Trophoblast cell (in vitro differentiated cells and primary cell): ENCODE data around the gene SPTLC3.
"Not testable (repeated sequence)": the region's sequence is repeated elsewhere in the genome, so short reads cannot be mapped to it uniquely, and the experiment has no call there.

Experiments
- DNase-seq, 2 donors: peaks; one replicate each; pipeline ENCODE4 v3.0.0-alpha.2; 2016
- H2AFZ ChIP-seq: 2 replicates; pipeline ENCODE4 v1.6.1; 2013; ENCODE audit warnings: low read length, moderate library complexity, mild to moderate bottlenecking; ENCODE audit not compliant: insufficient read depth, poor library complexity
- H2AK5ac ChIP-seq: 2 replicates; pipeline ENCODE4 v1.6.1; 2013; ENCODE audit warnings: mild to moderate bottlenecking, low read length
- H2BK120ac ChIP-seq: 2 replicates; pipeline ENCODE4 v1.6.1; 2013; ENCODE audit warnings: low read length, mild to moderate bottlenecking, moderate library complexity; ENCODE audit not compliant: insufficient read depth, poor library complexity
- H2BK12ac ChIP-seq: 2 replicates; pipeline ENCODE4 v1.6.1; 2013; ENCODE audit warnings: mild to moderate bottlenecking, low read length, moderate library complexity
- H2BK5ac ChIP-seq: 2 replicates; pipeline ENCODE4 v1.6.1; 2013; ENCODE audit warnings: low read length, low read depth, moderate library complexity, mild to moderate bottlenecking; ENCODE audit not compliant: poor library complexity
- H3K14ac ChIP-seq: 2 replicates; pipeline ENCODE4 v1.6.1; 2013; ENCODE audit warnings: mild to moderate bottlenecking, low read length
- H3K18ac ChIP-seq: 2 replicates; pipeline ENCODE4 v1.6.1; 2013; ENCODE audit warnings: mild to moderate bottlenecking, low read length
- H3K23ac ChIP-seq: 2 replicates; pipeline ENCODE4 v1.6.1; 2013; ENCODE audit warnings: low read length
- H3K27ac ChIP-seq: 2 replicates; pipeline ENCODE4 v1.5.1; 2013; ENCODE audit warnings: low read depth, mild to moderate bottlenecking, inconsistent platforms, low read length, moderate library complexity
- H3K27me3 ChIP-seq: 2 replicates; pipeline ENCODE4 v1.6.1; 2013; ENCODE audit warnings: inconsistent platforms, mild to moderate bottlenecking, low read length, moderate library complexity; ENCODE audit not compliant: insufficient read depth
- H3K36me3 ChIP-seq, 2 experiments: 1 replicate in 1 of 2; 2 replicates in 1 of 2; pipeline ENCODE4 v1.6.1; 2013; ENCODE audit warnings: low read length in 2 of 2, mild to moderate bottlenecking in 2 of 2, moderate library complexity in 1 of 2; ENCODE audit not compliant: insufficient read depth in 2 of 2, control insufficient read depth in 1 of 2
- H3K4ac ChIP-seq: 2 replicates; pipeline ENCODE4 v1.6.1; 2013; ENCODE audit warnings: low read depth, mild to moderate bottlenecking, low read length, moderate library complexity
- H3K4me1 ChIP-seq, 2 experiments: 1 replicate in 1 of 2; 2 replicates in 1 of 2; pipeline ENCODE4 v1.6.1; 2013; ENCODE audit warnings: low read length in 2 of 2, mild to moderate bottlenecking in 2 of 2, moderate library complexity in 1 of 2; ENCODE audit not compliant: insufficient read depth in 2 of 2, control insufficient read depth in 1 of 2
- H3K4me2 ChIP-seq: 2 replicates; pipeline ENCODE4 v1.6.1; 2013; ENCODE audit warnings: inconsistent platforms, mild to moderate bottlenecking, low read length, moderate library complexity
- H3K4me3 ChIP-seq: 2 replicates; pipeline ENCODE4 v1.5.1; 2013; ENCODE audit warnings: mild to moderate bottlenecking, low read depth, low read length, inconsistent platforms
- H3K79me1 ChIP-seq: one replicate; pipeline ENCODE4 v1.6.1; 2013; ENCODE audit warnings: low read length
- H3K79me2 ChIP-seq: 2 replicates; pipeline ENCODE4 v1.6.1; 2013; ENCODE audit warnings: low read length, mild to moderate bottlenecking; ENCODE audit not compliant: control insufficient read depth, insufficient read depth, poor library complexity
- H3K9ac ChIP-seq: 2 replicates; pipeline ENCODE4 v1.6.1; 2013; ENCODE audit warnings: mild to moderate bottlenecking, low read length
- H3K9me3 ChIP-seq: 2 replicates; pipeline ENCODE4 v1.6.1; 2013; ENCODE audit warnings: low read depth, mild to moderate bottlenecking, control low read depth, inconsistent platforms, low read length; ENCODE audit not compliant: insufficient read depth
- H4K12ac ChIP-seq: 2 replicates; pipeline ENCODE4 v1.6.1; 2013; ENCODE audit warnings: low read depth, mild to moderate bottlenecking, low read length, moderate library complexity
- H4K8ac ChIP-seq: 2 replicates; pipeline ENCODE4 v1.6.1; 2013; ENCODE audit warnings: low read depth, mild to moderate bottlenecking, low read length, moderate library complexity
- H4K91ac ChIP-seq: one replicate; pipeline ENCODE4 v1.6.1; 2013; ENCODE audit warnings: low read depth, mild to moderate bottlenecking, low read length, moderate library complexity
- WGBS: extraction: QIAGEN DNeasy Blood & Tissue Kit; methylation state at CpG from one replicate; pipeline ENCODE4 v1.1.7; 2013; ENCODE audit warnings: missing lambda C conversion rate; ENCODE audit not compliant: insufficient read length, insufficient coverage; ENCODE audit errors: extremely low coverage; 5-methylcytosine and 5-hydroxymethylcytosine counted together

The SPTLC3 gene

GRCh38 chr20:12979713-12980112, 29.1 kb upstream of the SPTLC3 start:
- not testable (repeated sequence) for H3K79me2 ChIP-seq, H3K27ac ChIP-seq, H3K79me1 ChIP-seq, H4K8ac ChIP-seq, H2BK5ac ChIP-seq, H3K4me2 ChIP-seq, H3K14ac ChIP-seq, H3K4me3 ChIP-seq, H2AFZ ChIP-seq, H3K4me1 ChIP-seq, H3K9me3 ChIP-seq, H2AK5ac ChIP-seq, H3K4ac ChIP-seq, DNase-seq, H2BK12ac ChIP-seq, H3K18ac ChIP-seq, H3K9ac ChIP-seq, H4K12ac ChIP-seq, H2BK120ac ChIP-seq, H4K91ac ChIP-seq, H3K23ac ChIP-seq, H3K27me3 ChIP-seq, H3K36me3 ChIP-seq
- WGBS, result 100% methylated on average over 1 of the region's 3 CpGs

- Histone ChIP-seq H3K9me3 (no peaks in the 10 kb centered on the region), H3K4me2 (no peak overlapping the region), H3K79me2 (no peaks in the 10 kb centered on the region), H3K14ac (no peak overlapping the region), H3K4me3 (no peak overlapping the region), H2AFZ (no peak overlapping the region), H4K91ac (no peak overlapping the region), H3K36me3 (no peaks in the 10 kb centered on the region), H3K9ac (no peak overlapping the region), H4K12ac (no peak overlapping the region), H2BK12ac (peak overlapping the region; percentile 58), H3K27ac (no peak overlapping the region), H4K8ac (no peak overlapping the region), H2AK5ac (no peak overlapping the region), H3K79me1 (no peaks in the 10 kb centered on the region), H2BK120ac (no peak overlapping the region), H2BK5ac (no peak overlapping the region), H3K4ac (no peak overlapping the region), H3K18ac (no peak overlapping the region), H3K4me1 (peaks cover 0 to 8% of the 10 kb centered on the region in 2 experiments), H3K27me3 (no peaks in the 10 kb centered on the region), H3K23ac (no peak overlapping the region)
- no CpG with 5 or more reads among the region's 2 CpGs for WGBS
- DNase-seq, result no peak
Measured at GRCh38 chr20:12982098-12982497, 26.7 kb upstream of the SPTLC3 start.

- no peak overlapping the region for H2BK12ac ChIP-seq
- no peak overlapping the region for H3K14ac ChIP-seq
- no peaks in the 10 kb centered on the region for H3K36me3 ChIP-seq
- H3K9me3 ChIP-seq, result no peaks in the 10 kb centered on the region
- no peaks in the 10 kb centered on the region for H3K27me3 ChIP-seq
- no peak overlapping the region for H3K4me2 ChIP-seq
- no peak overlapping the region for H2BK120ac ChIP-seq
- H3K79me2 ChIP-seq, result no peaks in the 10 kb centered on the region
- no peak overlapping the region for H3K18ac ChIP-seq
- no peak overlapping the region for H3K4ac ChIP-seq
- H4K8ac ChIP-seq, result no peak overlapping the region
- no peak overlapping the region for H4K12ac ChIP-seq
- no peak overlapping the region for H3K4me3 ChIP-seq
- H4K91ac ChIP-seq, result no peak overlapping the region
- no peak overlapping the region for H2AFZ ChIP-seq
- peaks cover 0 to 8% of the 10 kb centered on the region in 2 experiments for H3K4me1 ChIP-seq
- no peaks in the 10 kb centered on the region for H3K79me1 ChIP-seq
- H2AK5ac ChIP-seq, result no peak overlapping the region
- no peak overlapping the region for H2BK5ac ChIP-seq
- no peak overlapping the region for H3K27ac ChIP-seq
- DNase-seq, result peak in 1 of 2 donors; percentile 42
- no peak overlapping the region for H3K23ac ChIP-seq
- no peak overlapping the region for H3K9ac ChIP-seq
- no CpG with 5 or more reads among the region's 2 CpGs for WGBS
Measured at GRCh38 chr20:12984069-12984765, 24.6 kb upstream of the SPTLC3 start.

GRCh38 chr20:12984863-12985262, 23.9 kb upstream of the SPTLC3 start:
- Histone ChIP-seq H3K27me3 (no peaks in the 10 kb centered on the region), H4K8ac (no peak overlapping the region), H2BK12ac (no peak overlapping the region), H2BK5ac (no peak overlapping the region), H3K36me3 (no peaks in the 10 kb centered on the region), H2AFZ (no peak overlapping the region), H3K4ac (no peak overlapping the region), H3K18ac (no peak overlapping the region), H3K9ac (no peak overlapping the region), H2BK120ac (no peak overlapping the region), H4K91ac (no peak overlapping the region), H2AK5ac (no peak overlapping the region), H3K23ac (no peak overlapping the region), H3K27ac (no peak overlapping the region), H3K79me1 (no peaks in the 10 kb centered on the region), H3K4me1 (peaks cover 0 to 8% of the 10 kb centered on the region in 2 experiments), H3K79me2 (no peaks in the 10 kb centered on the region), H4K12ac (no peak overlapping the region), H3K9me3 (no peaks in the 10 kb centered on the region), H3K4me2 (no peak overlapping the region), H3K4me3 (no peak overlapping the region), H3K14ac (no peak overlapping the region)
- WGBS, result no CpG with 5 or more reads among the region's 2 CpGs
- DNase-seq, result peak; percentile 22 to 46
